Astrocyte (in vitro differentiated cells and primary cell): ENCODE results near the gene IGFN1. TPM values are rescaled to one million over a fixed set of nuclear protein-coding genes. Genes with fewer than 3 reads are reported as not detected.

Experiments
- DNase-seq: peaks from one replicate; pipeline ENCODE4 v3.0.0-alpha.2; 2010; ENCODE audit warnings: low read depth
- FAIRE-seq: peaks from 2 replicates; lab custom pipeline; 2011; peaks lifted over from hg19 to GRCh38; lab: Jason Lieb, UNC
- H2AFZ ChIP-seq: 2 replicates; pipeline ENCODE4 v1.6.0; 2012; ENCODE audit warnings: low read depth, low read length, inconsistent platforms
- H3K27ac ChIP-seq: 2 replicates; pipeline ENCODE4 v1.5.1; 2011; ENCODE audit warnings: low read depth, low read length, inconsistent platforms
- H3K27me3 ChIP-seq: 2 replicates; pipeline ENCODE4 v1.6.0; 2011; ENCODE audit warnings: low read length, inconsistent platforms; ENCODE audit not compliant: insufficient read depth
- H3K36me3 ChIP-seq: 2 replicates; pipeline ENCODE4 v1.5.1; 2011; ENCODE audit warnings: low read length, inconsistent platforms; ENCODE audit not compliant: insufficient read depth
- H3K4me1 ChIP-seq: 2 replicates; pipeline ENCODE4 v1.5.1; 2011; ENCODE audit warnings: low read length, inconsistent platforms; ENCODE audit not compliant: insufficient read depth
- H3K4me2 ChIP-seq: 2 replicates; pipeline ENCODE4 v1.6.0; 2012; ENCODE audit warnings: low read length, inconsistent platforms
- H3K4me3 ChIP-seq: 2 replicates; pipeline ENCODE4 v1.5.1; 2011; ENCODE audit warnings: low read depth, mild to moderate bottlenecking, low read length, inconsistent platforms; ENCODE audit not compliant: insufficient read depth
- H3K79me2 ChIP-seq: 2 replicates; pipeline ENCODE4 v1.6.0; 2012; ENCODE audit warnings: mild to moderate bottlenecking, low read length, inconsistent platforms; ENCODE audit not compliant: insufficient read depth
- H3K9ac ChIP-seq: 2 replicates; pipeline ENCODE4 v1.6.0; 2012; ENCODE audit warnings: mild to moderate bottlenecking, low read length, inconsistent platforms
- H3K9me3 ChIP-seq: 2 replicates; pipeline ENCODE4 v1.5.1; 2012; ENCODE audit warnings: low read depth, mild to moderate bottlenecking, low read length, inconsistent platforms; ENCODE audit not compliant: insufficient read depth
- H4K20me1 ChIP-seq: 2 replicates; pipeline ENCODE4 v1.6.0; 2012; ENCODE audit warnings: low read length, inconsistent platforms; ENCODE audit not compliant: insufficient read depth
- H3K27ac Mint-ChIP-seq: one replicate; pipeline ENCODE4 v1.8.0; 2021; ENCODE audit warnings: mild to moderate bottlenecking, mixed read lengths; ENCODE audit not compliant: unreplicated experiment
- H3K27me3 Mint-ChIP-seq: one replicate; pipeline ENCODE4 v1.8.0; 2021; ENCODE audit warnings: low read depth, mixed read lengths; ENCODE audit not compliant: unreplicated experiment
- H3K36me3 Mint-ChIP-seq: one replicate; pipeline ENCODE4 v1.8.0; 2021; ENCODE audit warnings: low read depth, mixed read lengths; ENCODE audit not compliant: unreplicated experiment
- H3K4me1 Mint-ChIP-seq: one replicate; pipeline ENCODE4 v1.8.0; 2021; ENCODE audit warnings: low read depth, mixed read lengths; ENCODE audit not compliant: unreplicated experiment
- H3K4me3 Mint-ChIP-seq: one replicate; pipeline ENCODE4 v1.8.0; 2021; ENCODE audit warnings: mild to moderate bottlenecking, moderate library complexity, mixed read lengths; ENCODE audit not compliant: unreplicated experiment
- H3K9me3 Mint-ChIP-seq: one replicate; pipeline ENCODE4 v1.8.0; 2021; ENCODE audit warnings: mild to moderate bottlenecking, mixed read lengths; ENCODE audit not compliant: unreplicated experiment
- EZH2 ChIP-seq: IDR thresholded peaks from 2 replicates; pipeline ENCODE4 v1.6.1; 2012; ENCODE audit warnings: mild to moderate bottlenecking, low read length, inconsistent platforms; ENCODE audit not compliant: insufficient read depth
- total RNA-seq: library from RNA; stranded (reverse); gene quantifications from 2 replicates; pipeline ENCODE4 v1.2.1, GENCODE V29; 2021
- TF ChIP-seq, protein P1 (sequence below): IDR thresholded peaks from 2 replicates; pipeline ENCODE4 v1.5.1; 2011; ENCODE audit warnings: low read depth, mild to moderate bottlenecking, inconsistent platforms, low read length, moderate library complexity; ENCODE audit not compliant: insufficient read depth

Gene IGFN1
- total RNA-seq, 1 donor from 2014 or later = 0.02 TPM

DNA sequence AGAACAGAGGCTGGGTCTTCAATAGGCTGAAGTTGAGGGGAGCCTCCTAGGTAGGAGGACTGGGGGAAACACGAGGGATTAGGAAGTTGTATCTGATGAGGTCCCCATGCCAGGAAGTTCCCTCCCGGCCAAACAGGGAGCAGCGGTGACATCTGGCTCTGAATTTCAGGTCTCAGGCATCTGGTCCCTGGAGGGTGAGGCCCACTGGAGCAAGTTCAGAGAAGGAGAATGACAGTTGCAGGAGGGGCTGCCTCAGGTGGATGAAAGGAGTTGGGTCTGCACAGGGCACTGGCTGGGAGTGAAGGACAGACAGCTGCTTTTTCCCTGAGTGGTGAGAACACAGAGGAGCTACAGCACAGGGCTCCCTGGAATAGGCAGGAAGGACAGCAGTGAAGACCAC is 45.5 kb upstream of the IGFN1 start:
- H3K27ac Mint-ChIP-seq = no peak overlapping the region
- Histone ChIP-seq H3K4me2 (no peak overlapping the region), H3K4me3 (no peak overlapping the region), H3K9ac (no peak overlapping the region), H3K9me3 (no peaks in the 10 kb centered on the region), H3K4me1 (no peaks in the 10 kb centered on the region), H3K36me3 (peaks cover 43% of the 10 kb centered on the region), H3K27me3 (no peaks in the 10 kb centered on the region), H4K20me1 (peaks cover 35% of the 10 kb centered on the region), H2AFZ (no peak overlapping the region), H3K27ac (no peak overlapping the region), H3K79me2 (no peaks in the 10 kb centered on the region)
- FAIRE-seq (no peak), DNase-seq (no peak)
- H3K4me1 Mint-ChIP-seq = no peaks in the 10 kb centered on the region
- H3K27me3 Mint-ChIP-seq = no peaks in the 10 kb centered on the region
- TF ChIP-seq, protein P1, sequence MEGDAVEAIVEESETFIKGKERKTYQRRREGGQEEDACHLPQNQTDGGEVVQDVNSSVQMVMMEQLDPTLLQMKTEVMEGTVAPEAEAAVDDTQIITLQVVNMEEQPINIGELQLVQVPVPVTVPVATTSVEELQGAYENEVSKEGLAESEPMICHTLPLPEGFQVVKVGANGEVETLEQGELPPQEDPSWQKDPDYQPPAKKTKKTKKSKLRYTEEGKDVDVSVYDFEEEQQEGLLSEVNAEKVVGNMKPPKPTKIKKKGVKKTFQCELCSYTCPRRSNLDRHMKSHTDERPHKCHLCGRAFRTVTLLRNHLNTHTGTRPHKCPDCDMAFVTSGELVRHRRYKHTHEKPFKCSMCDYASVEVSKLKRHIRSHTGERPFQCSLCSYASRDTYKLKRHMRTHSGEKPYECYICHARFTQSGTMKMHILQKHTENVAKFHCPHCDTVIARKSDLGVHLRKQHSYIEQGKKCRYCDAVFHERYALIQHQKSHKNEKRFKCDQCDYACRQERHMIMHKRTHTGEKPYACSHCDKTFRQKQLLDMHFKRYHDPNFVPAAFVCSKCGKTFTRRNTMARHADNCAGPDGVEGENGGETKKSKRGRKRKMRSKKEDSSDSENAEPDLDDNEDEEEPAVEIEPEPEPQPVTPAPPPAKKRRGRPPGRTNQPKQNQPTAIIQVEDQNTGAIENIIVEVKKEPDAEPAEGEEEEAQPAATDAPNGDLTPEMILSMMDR = no peak
- no peak for TF ChIP-seq EZH2
- no peak overlapping the region for H3K4me3 Mint-ChIP-seq
- no peaks in the 10 kb centered on the region for H3K9me3 Mint-ChIP-seq
- peaks cover 45% of the 10 kb centered on the region for H3K36me3 Mint-ChIP-seq

DNA sequence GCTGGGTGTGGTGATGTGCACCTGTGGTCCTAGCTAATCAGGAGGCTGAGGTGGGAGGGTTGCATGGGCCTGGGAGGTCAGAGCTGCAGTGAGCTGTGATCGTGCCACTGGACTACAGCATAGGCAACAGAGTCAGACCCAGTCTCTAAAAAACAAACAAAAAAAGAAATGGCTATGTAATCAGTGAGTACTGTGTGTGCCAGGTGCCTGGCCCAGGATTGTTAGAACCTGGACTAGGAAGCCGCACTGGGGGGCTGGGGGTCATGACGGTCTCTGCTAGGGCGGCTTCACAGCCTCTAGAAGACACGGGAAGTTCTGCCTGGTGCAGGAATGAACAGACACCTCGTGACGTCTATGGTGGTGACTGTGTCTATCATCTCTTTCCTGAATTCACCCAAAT is 44.8 kb upstream of the IGFN1 start:
- Mint-ChIP-seq H3K36me3 (peaks cover 46% of the 10 kb centered on the region), H3K4me3 (no peak overlapping the region), H3K9me3 (no peaks in the 10 kb centered on the region), H3K4me1 (no peaks in the 10 kb centered on the region), H3K27ac (no peak overlapping the region), H3K27me3 (no peaks in the 10 kb centered on the region)
- peaks cover 43% of the 10 kb centered on the region for H3K36me3 ChIP-seq
- H3K9ac ChIP-seq = no peak overlapping the region
- H3K9me3 ChIP-seq = no peaks in the 10 kb centered on the region
- TF ChIP-seq, protein P1 = no peak
- no peak for TF ChIP-seq EZH2
- H4K20me1 ChIP-seq = peaks cover 30% of the 10 kb centered on the region
- H3K27me3 ChIP-seq = no peaks in the 10 kb centered on the region
- H2AFZ ChIP-seq = no peak overlapping the region
- DNase-seq = no peak
- H3K4me3 ChIP-seq = no peak overlapping the region
- no peaks in the 10 kb centered on the region for H3K79me2 ChIP-seq
- FAIRE-seq = no peak
- H3K4me2 ChIP-seq = no peak overlapping the region
- no peak overlapping the region for H3K27ac ChIP-seq
- no peaks in the 10 kb centered on the region for H3K4me1 ChIP-seq

DNA sequence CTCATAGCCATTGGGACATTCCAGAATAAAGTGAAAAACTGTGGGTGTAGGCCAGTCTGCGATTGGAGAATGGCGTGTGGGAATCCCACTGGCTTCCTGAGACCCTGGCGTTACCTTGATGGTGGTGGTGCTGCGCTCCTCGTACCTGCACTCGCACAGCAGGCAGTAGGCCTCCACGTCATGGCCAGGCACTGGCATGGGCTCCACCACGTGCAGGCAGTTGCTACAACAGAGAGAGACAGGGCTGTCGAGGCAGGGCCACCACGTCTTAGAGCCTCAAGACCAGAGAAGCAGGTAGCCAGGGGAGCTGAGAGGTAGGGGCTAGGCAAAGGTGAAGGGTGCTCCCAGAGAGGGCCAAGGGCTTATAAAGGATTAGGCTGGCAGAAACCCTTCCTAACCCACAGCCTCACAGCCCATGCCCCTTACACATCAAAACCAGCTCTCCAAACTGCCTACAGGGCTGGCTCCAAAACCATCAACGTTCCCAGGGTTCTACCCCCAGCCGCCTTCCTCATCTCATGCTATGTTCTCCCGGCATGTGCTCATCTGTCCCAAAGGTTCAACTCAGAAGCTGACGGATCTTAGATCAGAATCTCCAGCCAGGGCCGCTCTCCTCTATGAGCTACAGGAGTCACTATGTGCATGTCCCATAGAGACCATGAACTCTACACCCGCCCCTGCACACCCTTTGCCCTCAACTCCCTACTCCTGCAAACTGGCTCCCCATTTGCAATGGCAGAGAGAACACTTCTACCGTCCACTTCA is 43.8 kb upstream of the IGFN1 start:
- H3K9me3 Mint-ChIP-seq = no peaks in the 10 kb centered on the region
- Histone ChIP-seq H3K4me2 (no peak overlapping the region), H4K20me1 (peaks cover 23% of the 10 kb centered on the region), H3K4me1 (no peaks in the 10 kb centered on the region), H3K9ac (no peak overlapping the region), H3K79me2 (no peaks in the 10 kb centered on the region), H3K27me3 (no peaks in the 10 kb centered on the region), H3K36me3 (peaks cover 46% of the 10 kb centered on the region), H3K4me3 (no peak overlapping the region), H3K27ac (no peak overlapping the region), H3K9me3 (no peaks in the 10 kb centered on the region), H2AFZ (no peak overlapping the region)
- H3K4me1 Mint-ChIP-seq = no peaks in the 10 kb centered on the region
- DNase-seq (no peak), FAIRE-seq (no peak)
- no peak overlapping the region for H3K27ac Mint-ChIP-seq
- TF ChIP-seq, protein P1 = no peak
- TF ChIP-seq EZH2 = no peak
- H3K4me3 Mint-ChIP-seq = no peak overlapping the region
- H3K36me3 Mint-ChIP-seq = peaks cover 45% of the 10 kb centered on the region
- H3K27me3 Mint-ChIP-seq = no peaks in the 10 kb centered on the region
